ENCODE data around the gene RPS6KC1.

DNA sequence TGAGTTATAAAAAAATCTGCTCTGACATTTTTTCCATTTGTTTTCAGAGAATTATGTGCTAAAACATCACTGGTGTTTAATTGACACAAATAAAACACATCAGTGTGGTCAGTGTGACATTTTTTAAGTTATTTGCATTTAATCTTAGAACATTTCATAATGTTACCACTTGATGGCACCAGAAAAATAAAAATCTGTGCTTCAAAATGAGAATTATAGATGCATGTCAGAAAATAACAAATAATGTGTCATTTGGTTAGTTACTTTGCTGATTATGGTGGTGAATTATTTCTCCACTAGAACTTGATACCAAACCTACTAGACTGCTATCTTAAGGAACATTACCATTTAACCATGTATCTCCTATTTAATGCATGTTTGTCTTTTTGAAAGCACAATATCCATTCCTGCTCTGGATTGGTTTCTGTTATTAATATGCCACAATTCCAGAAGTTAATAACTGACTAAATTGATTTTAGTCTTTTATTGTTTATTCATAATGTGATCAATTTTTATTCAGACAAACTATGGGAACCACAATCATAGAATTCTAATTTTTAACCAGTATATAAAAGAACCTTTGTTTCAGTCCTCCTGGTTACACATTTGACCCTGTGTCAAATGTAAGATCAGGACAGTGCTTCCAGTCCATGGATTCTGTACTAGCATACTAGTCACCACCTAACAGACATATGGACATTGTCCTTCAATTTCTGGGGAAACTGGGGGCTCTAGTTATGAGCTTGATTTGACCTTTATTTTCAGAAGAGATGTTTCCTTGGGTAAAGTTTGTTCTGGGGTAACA lies 81.0 kb downstream of the RPS6KC1 start:
- TF ChIP-seq, protein P1, sequence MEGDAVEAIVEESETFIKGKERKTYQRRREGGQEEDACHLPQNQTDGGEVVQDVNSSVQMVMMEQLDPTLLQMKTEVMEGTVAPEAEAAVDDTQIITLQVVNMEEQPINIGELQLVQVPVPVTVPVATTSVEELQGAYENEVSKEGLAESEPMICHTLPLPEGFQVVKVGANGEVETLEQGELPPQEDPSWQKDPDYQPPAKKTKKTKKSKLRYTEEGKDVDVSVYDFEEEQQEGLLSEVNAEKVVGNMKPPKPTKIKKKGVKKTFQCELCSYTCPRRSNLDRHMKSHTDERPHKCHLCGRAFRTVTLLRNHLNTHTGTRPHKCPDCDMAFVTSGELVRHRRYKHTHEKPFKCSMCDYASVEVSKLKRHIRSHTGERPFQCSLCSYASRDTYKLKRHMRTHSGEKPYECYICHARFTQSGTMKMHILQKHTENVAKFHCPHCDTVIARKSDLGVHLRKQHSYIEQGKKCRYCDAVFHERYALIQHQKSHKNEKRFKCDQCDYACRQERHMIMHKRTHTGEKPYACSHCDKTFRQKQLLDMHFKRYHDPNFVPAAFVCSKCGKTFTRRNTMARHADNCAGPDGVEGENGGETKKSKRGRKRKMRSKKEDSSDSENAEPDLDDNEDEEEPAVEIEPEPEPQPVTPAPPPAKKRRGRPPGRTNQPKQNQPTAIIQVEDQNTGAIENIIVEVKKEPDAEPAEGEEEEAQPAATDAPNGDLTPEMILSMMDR (IDR thresholded peaks at IDR 0.05; ENCODE audit: low read depth, low read length, poor library complexity, severe bottlenecking): no peak
- no peak for TF ChIP-seq EZH2phosphoT487 (IDR thresholded peaks at IDR 0.05; ENCODE audit: borderline replicate concordance, low read length)

All from DOHH2 (cell line).